HG02642 (cell line): ENCODE measurements around the gene BHLHE41.
A peak's percentile ranks its signal among the peaks of the same experiment; 100 is the strongest.

ENCODE experiments used
- ATAC-seq: cut with Tn5 transposase; IDR thresholded peaks from one replicate; pipeline ENCODE4 v1.9.1; 2021; ENCODE audit warnings: mild to moderate bottlenecking; ENCODE audit not compliant: unreplicated experiment, poor library complexity

The BHLHE41 gene

DNA sequence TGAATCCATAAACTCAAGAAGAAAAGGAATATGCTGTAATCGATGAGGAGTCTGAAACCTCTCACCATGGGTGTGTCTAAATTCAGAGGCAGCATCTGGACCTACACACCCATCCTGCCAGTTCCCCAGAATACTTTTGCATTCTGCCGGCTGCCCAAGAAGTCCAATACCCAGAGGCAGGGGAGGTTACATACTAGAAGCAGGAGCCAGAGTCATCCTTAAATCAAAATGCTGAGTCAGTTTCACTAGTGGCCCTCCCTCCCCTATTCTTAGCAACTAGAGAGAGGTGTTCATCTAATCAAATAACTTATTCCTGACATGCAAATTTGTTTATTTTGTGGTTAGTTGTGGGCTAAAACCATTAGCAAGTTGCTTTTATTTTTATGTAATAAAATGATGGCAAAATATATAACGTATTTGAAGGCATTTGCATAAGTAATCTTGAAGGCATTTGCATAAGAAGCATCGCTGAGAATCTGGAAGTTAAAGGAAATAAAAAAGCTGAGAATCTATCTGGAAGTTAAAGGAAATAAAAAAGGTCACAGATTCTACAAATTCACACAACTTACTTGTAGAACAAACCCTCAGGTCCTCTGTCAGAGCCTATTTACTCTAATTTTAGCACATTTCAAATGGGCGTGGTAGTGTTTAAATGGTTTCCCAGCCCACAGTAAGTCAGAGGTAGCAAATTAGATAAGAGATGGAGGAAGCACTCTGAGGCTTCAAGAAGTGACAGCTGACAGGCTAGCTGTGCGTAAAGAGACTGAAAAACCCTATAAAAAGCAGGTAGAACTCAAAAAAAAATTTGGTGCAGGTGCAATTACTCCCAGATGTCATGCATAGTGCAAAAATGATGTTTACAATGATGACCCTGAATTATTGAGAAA is 7.8 kb downstream of the BHLHE41 start:
- no peak for ATAC-seq

DNA sequence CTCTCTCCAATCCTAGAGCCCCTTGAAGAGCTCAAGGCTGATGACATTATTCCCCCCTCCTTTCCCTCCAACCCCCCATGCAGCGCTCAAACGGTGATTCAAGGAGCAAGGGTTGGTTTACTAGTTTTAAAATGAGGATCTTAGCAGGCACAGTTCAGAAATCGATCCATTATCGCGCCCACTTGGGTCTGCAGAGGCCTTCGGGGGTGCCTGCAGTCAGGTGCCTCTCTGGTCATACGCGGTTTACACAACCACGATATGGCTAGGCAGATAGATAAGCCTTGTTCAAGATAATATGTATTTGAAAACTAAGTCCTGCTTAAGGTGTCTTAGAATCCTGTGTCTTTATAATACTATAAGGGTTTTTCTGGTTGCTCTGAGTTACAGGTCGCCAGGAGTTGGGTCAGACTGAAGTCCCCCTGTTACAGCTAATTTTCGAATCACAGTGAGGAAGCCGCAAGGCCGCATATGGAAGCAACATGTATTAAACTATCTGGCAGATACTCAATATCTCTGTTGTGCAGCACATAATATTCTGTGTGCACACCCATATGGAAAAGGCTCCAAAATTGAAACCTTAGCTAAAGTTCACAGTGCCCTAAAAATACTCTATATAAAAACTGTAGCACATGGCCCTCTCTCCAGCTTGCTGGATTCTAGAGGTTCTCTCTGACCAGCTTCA is 10.0 kb downstream of the BHLHE41 start:
- no peak for ATAC-seq

DNA sequence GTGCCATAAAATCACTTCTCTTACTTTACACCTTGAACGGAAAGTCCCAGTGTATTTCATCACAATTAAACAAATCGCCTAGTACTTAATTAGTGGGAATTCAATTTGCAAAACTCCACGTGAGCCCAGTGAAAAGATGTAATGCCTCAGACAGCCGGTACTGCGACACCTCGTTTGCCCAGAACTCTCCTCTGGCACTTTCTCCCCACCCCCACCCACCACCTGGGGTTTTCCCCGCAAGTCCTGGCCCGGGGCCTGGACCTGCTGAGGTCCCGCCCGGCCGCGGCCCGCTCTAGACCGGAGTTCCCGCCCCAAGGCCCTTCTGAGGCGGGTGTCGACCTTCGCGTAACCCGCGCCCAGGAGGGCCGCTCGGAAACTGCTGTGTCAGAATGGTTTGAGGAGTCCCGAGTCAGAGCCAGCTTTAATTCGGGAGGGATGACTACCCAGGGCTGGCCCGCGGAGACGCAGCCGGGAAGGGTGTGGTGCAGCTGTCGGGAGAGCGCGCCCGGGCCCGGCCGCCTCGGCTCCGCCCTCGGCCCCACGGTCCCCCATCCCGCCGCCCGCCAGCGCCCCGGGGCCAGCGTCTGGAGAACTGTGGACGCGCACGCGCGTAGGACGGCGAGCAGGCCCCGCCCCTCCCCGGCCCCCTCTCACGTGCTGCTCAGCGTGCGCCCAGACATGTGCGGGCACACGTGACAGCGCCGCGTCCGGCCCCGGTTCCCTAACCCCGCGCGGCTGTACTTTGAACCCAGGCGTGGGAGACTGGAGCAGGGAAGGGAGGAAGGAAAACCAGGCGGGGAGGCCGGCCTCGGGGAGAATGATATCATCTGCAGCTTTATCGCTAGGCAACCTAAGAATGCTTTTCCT is 10.8 kb downstream of the BHLHE41 start:
- ATAC-seq, result peak; percentile 82

DNA sequence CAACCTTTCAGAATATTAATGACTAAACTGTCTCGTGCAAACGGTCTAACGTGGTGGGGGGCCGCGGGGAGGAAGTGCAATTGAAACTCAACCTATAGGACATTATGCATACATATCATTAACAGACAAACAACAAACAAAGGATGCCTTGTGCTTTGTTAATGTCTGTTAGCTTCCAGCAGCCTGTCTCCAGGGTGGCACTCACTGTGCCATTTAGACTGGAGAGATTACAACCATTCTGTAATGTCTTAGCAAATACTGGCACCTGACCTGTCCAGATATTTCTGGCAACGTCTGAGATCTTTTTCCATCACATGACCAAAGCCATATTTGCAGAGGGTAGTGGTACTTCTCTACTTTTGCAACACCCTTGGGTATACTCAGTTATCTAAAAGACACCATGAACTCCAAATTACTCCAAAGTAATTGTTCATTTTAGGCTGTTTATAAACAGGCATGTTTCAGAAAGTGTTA is 11.6 kb downstream of the BHLHE41 start:
- no peak for ATAC-seq

DNA sequence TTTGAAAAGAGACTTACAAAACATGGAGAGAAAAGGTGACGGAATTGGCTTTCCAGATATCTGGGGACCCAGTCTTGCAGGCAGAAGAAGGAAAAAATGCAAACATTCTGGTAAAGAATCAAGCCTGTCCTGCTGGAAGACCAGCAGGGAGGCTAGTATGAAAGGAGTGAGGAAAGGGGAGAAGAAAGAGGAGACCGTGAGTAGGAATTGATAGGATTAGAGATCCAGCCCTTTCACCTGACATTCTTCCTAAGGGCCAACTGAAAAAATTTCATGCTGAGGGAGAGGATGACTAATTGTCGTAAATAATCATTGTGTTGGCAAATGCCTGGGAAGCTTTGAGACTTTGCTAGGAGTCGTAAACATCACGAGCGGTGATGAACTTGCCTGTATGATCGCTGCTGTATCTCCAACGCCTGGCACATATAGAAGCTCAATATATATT is 12.1 kb downstream of the BHLHE41 start:
- ATAC-seq, result no peak

DNA sequence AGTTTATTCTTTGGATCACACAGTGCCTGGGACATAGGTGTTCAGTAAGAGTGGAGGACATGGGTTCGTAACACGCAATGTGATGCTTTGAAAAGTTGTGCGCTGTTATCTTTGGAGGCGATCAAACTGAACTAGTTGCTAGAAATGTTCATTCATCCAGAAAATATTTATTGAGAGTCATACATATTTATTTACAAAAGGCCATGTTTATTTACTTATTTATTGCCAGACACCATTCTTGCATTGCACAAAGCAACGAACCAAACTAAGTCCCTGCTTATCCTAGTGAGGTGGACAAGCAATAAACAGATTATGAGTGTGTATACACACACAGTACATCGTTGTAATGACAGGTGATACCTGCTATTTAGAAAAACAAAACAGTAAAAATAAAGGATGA is 12.6 kb downstream of the BHLHE41 start:
- ATAC-seq, result no peak

DNA sequence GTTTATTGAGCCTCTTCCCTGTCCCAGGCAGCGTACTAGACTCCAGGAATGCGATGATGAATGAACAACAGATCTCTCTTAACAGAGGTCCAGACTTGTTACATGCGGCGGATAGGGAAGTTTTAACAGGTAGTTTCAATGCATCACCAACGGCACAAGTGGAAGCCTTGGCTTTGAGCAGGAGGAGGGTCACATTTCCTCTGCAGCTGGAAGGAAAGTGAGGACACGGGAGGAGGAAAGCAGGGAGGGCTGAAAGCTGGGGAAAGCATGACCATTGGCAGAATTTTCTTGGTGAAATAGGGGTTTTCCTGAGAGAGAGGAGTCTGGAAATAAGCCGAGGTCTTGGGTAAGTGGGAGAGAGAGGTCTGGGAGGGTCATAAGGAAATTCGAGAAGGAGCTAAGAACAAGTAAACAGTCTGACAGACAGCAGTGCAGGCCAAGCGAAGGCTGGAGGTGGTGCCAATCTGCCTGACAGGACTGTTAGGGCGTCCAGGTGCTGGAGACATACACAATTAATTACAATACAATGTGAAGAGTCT is 15.4 kb downstream of the BHLHE41 start:
- no peak for ATAC-seq

DNA sequence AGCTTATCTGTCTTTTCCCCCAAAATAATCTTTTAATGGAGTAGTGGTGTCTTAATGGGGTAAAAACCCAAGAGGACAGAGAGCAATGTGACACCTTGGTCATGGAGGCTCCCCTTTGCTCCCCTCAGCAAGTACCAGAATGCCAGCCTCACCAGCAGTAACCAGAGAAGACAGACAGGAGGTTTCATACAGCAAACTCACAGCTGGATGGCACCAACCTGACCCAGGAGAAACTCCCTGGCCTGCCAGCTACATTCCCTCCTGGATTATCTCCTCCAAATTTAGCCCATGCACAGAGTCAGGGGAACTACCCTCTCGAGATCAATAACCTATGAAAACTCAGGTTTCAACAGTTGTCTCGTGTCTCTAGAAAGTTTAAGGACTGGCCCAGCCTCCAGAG is 15.9 kb downstream of the BHLHE41 start:
- ATAC-seq, result no peak

DNA sequence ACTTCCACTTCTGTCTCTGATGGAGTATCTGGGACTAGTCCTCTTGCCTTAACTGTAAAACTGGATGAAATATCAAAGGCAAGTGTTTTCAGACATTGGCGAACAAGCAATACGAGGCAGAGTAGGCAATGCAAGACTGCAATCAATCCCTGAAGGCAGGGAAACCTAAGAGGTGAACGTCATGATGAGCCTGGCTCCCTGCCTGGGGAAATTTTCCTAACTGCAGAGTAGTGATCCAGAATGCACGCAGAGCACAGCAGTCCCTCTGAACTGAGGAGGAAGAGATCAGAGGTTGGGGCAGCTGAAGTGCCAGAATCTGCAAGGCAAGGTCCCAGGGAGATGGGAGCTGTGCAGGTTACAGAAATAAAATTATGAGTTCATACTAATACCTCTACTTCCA is 18.5 kb downstream of the BHLHE41 start:
- no peak for ATAC-seq

DNA sequence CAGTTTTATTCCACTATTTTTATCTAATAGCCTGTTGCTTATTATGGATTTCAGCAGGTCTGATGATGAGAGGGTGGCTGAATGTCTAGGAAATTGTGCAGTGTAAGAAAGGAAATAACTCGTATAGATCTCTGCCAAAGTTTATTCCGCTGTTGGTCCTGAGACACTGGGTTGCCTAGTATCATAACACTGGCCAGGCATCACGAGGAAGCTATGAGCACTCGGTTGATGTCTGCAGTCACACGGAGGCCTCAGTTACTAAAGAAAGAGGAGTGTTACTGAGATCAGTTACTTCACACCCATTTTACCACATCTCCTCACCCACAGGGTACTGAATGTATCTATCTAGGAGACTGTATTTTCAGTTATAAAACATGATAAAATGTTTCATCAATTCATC is 21.9 kb downstream of the BHLHE41 start:
- no peak for ATAC-seq

DNA sequence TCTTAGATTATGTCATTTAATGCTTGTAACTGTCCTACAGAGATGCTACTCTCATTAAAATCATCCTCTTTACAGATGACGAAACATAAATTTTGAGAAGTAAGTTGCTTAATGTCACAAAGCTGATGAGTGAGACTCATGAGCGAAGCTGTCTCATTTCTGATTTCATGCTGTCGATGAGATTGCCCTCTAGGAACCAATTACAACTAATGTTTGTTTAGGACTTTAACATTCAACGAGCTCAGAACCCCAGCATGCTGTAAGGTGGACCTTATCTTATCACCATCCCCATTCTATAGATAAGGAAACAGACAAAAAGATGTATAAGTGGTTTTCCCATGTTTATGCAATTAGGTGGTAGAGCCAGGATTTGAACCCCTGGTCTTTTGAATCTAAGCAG is 23.1 kb downstream of the BHLHE41 start:
- no peak for ATAC-seq

DNA sequence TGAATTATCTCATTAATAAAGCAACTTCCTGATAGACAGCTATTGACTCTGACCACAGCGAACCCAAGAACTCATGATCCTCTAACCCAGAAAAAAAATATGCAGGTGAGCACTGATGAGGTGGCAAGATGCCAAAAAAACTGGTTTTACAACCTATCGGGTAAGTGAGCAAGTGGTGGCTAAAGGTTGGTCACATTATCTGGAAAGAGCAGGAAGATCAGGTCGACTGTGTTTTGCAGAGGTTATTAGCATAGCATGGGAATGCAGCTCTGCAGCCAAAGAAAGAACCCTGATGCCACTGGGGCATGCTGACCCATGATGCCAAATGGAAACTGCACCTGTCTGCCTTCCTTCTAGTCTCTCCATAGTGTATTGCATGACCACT is 23.5 kb downstream of the BHLHE41 start:
- no peak for ATAC-seq

DNA sequence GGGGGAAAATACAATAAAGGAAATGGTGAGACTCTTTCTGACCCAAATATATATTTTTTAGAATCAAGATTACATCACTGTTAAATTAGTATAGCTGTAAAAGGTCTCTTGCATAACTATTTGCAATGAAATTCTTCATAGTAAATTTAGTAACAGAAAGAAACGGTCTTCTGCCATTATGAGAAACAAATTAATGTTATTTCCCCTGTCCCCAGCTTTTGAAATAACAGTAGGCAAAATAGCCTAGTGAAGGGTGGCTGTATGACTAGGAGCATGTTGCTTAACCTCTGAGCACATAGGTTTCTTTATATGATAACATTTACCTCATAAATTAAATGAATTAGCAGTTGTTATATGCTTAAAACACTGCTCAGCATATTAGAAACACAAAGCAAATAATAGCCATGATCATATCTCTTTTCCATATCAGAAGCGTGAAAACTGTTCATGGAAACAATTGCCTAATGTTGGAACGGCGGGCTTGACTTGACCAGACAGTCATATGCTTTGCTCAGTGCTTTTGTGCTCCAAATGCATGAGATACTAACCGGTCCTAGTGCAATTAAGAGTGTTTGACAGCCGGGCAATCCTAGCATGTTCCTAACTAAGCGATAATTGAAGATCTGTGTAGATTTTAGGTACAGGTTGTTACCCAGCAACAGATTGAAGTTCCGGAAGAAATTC is 24.0 kb downstream of the BHLHE41 start:
- ATAC-seq, result no peak

DNA sequence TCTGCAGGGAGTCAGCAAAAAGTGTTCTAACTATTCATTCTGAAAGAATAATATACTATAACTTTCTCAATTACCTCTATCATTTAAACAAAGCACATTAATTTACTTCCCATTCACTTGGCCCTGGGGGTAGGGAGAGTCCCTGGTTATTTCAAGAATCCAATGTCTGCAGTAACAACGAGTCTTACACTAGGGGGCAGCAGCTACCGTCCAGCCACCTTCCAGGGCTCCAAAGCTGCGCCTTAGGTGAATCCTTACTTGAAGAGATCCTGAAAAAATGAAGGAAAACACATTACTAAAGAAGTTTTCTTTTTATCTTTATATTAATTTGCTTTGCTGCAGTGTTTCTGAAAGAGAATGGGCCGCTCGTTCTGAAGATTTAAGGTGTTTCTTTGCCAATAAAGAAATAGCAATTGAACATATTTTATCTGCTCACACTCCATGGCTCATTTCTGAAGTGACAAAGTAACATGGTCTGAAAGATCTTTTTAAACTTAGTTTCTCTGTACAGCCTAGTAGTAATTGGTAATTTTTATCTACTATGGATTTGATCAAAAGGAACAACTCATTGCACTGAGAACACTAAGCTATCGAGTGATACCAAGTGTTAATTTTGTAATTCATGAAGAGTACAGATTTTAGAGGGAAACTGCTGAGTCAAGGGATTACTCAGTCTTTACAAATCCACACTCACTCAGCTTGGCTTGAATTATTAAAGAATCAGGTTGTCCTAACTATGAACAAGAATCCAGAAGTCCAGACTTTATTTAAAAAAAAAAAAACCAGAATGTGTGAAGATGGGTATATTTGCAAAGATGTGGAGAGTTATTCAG is 27.6 kb downstream of the BHLHE41 start:
- ATAC-seq, result peak; percentile 86

DNA sequence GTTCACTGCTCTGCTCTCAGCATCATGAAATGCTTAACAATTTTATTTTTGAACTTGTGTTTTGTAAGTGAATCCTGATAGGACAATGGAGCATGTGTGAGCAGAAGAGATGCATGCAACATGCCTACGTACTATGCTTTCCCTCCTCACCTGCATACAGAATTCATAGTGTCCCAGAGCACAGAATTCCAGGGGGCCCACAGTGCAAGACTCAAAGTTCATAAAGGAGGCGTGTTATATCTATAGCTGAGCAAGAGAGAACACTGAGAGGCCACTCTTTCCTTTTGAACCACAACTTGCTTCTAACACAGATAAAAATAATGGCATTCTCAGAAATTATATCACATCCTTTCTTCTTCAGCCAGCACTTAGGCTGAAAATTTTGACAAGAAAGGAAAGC is 28.8 kb downstream of the BHLHE41 start:
- ATAC-seq, result no peak

DNA sequence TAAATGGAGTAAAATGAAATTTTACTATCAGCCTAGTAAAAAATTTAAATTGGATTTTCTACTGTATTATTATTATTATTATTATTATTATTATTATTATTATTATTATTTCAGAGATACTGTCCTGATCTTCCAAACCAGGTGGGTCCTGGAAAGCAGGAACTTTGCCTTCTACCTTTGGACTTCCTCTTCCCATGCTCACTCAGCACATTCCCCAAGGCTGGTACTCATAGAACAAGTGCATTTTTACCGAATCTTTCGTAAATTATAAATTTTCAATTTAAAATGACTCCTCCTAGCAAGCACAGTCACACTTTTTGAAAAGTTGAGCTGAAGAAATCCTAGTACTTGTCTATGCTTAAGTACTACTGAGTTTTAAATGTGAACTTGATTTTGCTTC is 29.7 kb downstream of the BHLHE41 start:
- ATAC-seq, result no peak

DNA sequence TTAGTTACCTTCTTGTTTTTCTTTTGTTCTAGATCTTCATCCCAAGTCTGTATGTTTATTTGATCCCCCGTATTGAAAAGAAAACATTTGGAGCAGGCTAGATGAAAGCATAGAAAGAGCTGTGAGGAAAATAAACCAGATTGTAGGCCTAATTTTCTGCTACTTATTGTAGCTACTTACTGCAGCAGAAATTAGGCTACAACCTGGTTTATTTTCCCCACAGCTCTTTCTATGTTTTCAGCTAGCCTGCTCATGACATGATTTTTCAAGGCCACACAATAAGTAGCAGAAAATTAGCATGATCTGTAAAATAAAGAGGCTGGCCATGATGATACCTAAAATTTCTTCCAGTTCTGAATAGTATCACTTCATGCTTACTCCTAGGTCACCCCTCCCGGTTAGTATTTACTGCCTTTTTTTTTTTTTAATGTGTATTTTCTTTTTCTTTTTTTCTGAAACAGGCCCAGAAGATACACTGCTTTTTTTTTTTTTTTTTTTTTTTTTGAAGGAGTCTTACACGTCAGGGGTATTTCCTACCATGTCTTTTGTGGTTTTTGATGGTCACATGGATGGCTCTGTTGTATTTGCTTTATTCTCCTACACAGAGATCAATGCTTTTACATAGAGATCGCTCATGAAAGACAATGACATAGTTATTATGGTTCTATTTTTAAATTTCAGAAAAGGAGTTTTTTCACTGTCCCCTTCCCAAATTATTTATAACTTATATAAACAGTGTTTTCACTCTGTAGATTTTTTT is 32.3 kb downstream of the BHLHE41 start:
- no peak for ATAC-seq

DNA sequence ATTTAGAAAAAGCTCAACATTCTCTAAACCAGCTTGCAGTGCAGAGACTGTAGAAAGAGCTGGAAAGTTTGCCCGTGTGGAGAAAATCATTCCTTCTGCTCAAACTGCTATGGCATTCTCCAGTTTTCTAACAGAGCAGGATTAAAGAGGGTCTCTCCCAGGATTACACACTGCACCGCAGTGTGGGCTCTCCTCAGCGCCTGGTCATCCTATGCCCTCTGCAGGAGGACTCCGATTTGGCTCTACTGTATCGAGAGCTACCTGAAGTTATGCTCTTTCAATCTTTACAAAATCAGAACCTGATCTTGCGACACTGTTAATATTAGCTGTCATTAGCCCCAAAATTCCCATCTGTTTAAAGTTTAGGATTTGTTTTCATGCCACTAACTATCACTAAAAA is 33.0 kb downstream of the BHLHE41 start:
- no peak for ATAC-seq
